ENCODE data around the gene IRX6. TPM values are rescaled to one million over a fixed set of nuclear protein-coding genes. Genes with fewer than 3 reads are reported as not detected.

Gene IRX6
- total RNA-seq (2012; rRNA removed) (not detected in 2 replicates), polyA plus RNA-seq (2012; rRNA removed) (not detected in 2 replicates), Bru-seq, nascent RNA (not detected), BruChase-seq, experiment 1, labeled RNA remaining after a 6-hour chase (not detected), BruChase-seq, experiment 2, labeled RNA remaining after a 2-hour chase (percentile 10 among the genes with signal in this experiment)
- polyA plus RNA-seq (2012; cell fraction: cytosol; rRNA removed): not detected in 2 replicates
- polyA plus RNA-seq (2012; cell fraction: nucleus; rRNA removed; ENCODE audit: low replicate concordance): not detected in 2 replicates
- long read RNA-seq: 0 reads

GRCh38 chr16:55323637-55324271 is at the start of gene IRX6:
TSS of gene IRX6 (plus strand) at chr16:55324203. CDS start at chr16:55325092, 889 bp downstream.
- ATAC-seq (ENCODE audit: low read depth) (no peak), DNase-seq (no peak)
- TF ChIP-seq NFE2L2 (IDR thresholded peaks at IDR 0.05; ENCODE audit: low read depth, low read length) (no peak), ELK1 (IDR thresholded peaks at IDR 0.05; ENCODE audit: borderline replicate concordance, low read depth, low read length) (no peak), RFX5 (IDR thresholded peaks at IDR 0.05; ENCODE audit: low read depth, low read length) (no peak), FOS (IDR thresholded peaks at IDR 0.05; ENCODE audit: low read depth, low read length) (no peak), SMC3 (IDR thresholded peaks at IDR 0.05; ENCODE audit: low read depth, low read length) (no peak)
- Histone ChIP-seq H3K4ac (ENCODE audit: low read depth, low read length) (no peak within 1 kb of the TSS), H3K27ac (ENCODE audit: insufficient read depth, low read length) (no peak within 1 kb of the TSS), H2BK20ac (ENCODE audit: low read depth, low read length) (no peak within 1 kb of the TSS), H3K79me1 (ENCODE audit: low read depth in 1 of 2, low read length in 2 of 2) (no peaks in the 10 kb centered on the region), H4K20me1 (ENCODE audit: insufficient read depth, low read length) (no peaks in the 10 kb centered on the region), H3K9ac (ENCODE audit: low read depth, low read length) (no peak within 1 kb of the TSS), H3K36me3 (ENCODE audit: control insufficient read depth, insufficient read depth, low read length) (no peaks in the 10 kb centered on the region), H3K23ac (ENCODE audit: low read depth, low read length) (no peak within 1 kb of the TSS), H3K14ac (replicated peaks; ENCODE audit: low read depth, low read length) (no peak within 1 kb of the TSS), H2AK5ac (ENCODE audit: low read depth, low read length) (no peak within 1 kb of the TSS), H2AFZ (replicated peaks; ENCODE audit: low read length, poor library complexity) (no peak within 1 kb of the TSS), H3K27me3 (ENCODE audit: control insufficient read depth, insufficient read depth, low read length) (peaks cover 21% of the 10 kb centered on the region), H4K8ac (ENCODE audit: low read depth in 2 of 2, low read length in 2 of 2) (no peak within 1 kb of the TSS), H4K91ac (ENCODE audit: insufficient read depth, low read depth, low read length) (no peak within 1 kb of the TSS), H3K9me1 (ENCODE audit: insufficient read depth, low read length) (no peaks in the 10 kb centered on the region), H3K9me3 (ENCODE audit: control insufficient read depth, insufficient read depth, low read length) (no peaks in the 10 kb centered on the region), H3K4me3 (ENCODE audit: insufficient read depth, low read depth, low read length) (no peak within 1 kb of the TSS), H2BK15ac (ENCODE audit: low read depth, low read length) (no peak within 1 kb of the TSS), H3K18ac (ENCODE audit: low read depth, low read length) (no peak within 1 kb of the TSS), H2BK5ac (ENCODE audit: low read depth, low read length, poor library complexity, severe bottlenecking) (no peak within 1 kb of the TSS), H3K4me1 (ENCODE audit: control insufficient read depth, insufficient read depth, low read length) (no peaks in the 10 kb centered on the region), H4K5ac (ENCODE audit: low read depth, low read length) (no peak within 1 kb of the TSS), H3K56ac (ENCODE audit: extremely low read depth, insufficient read depth, low read length) (no peak within 1 kb of the TSS), H2AK9ac (replicated peaks; ENCODE audit: low read depth, low read length, poor library complexity) (no peak within 1 kb of the TSS), H3K4me2 (ENCODE audit: low read depth, low read length) (no peak within 1 kb of the TSS), H2BK120ac (ENCODE audit: low read depth, low read length) (no peak within 1 kb of the TSS)
- intact Hi-C loops (cut with micrococcal nuclease) (no loop called here), in situ Hi-C loops (cut with MboI; ENCODE audit: low sequenced_read_pairs) (no loop called here), dilution Hi-C loops (cut with HindIII; ENCODE audit: low sequenced_read_pairs, unreplicated experiment) (no loop called here)
- no TSS peak for BruUV-seq (replicated peaks)
- 3% methylated on average over 20 of the region's 49 CpGs; no CpG with 5 or more reads in 1 of the 2 experiments for WGBS, 2 experiments (ENCODE audit: extremely low coverage in 2 of 2, insufficient read length in 1 of 2)
- ChIA-PET POLR2A (ENCODE audit: unreplicated experiment) (no interaction called here), CTCF (no interaction called here)
